HepG2 (cell line): ENCODE data around the gene KCNIP4. TPM values are rescaled to one million over a fixed set of nuclear protein-coding genes. Genes with fewer than 3 reads are reported as not detected.

Experiments
- ATAC-seq: fragments of 200-7000 bp; cut with Tn5 transposase; 3 replicates; pipeline ENCODE4 v1.9.1; 2020; ENCODE audit warnings: mild to moderate bottlenecking, moderate library complexity
- BruUV-seq: library from RNA; stranded (reverse); fragments of 400-500 nt; replicated peaks from 2 replicates; lab custom pipeline; 2021; lab: Mats Ljungman, UMichigan
- CTCF ChIA-PET: fragments of 300-600 bp; formaldehyde crosslinking; extraction: SDS; loops from one replicate; lab custom pipeline; 2021; ENCODE audit warnings: low total read pairs, inconsistent platforms, low intra/inter-chr PET ratio; lab: Yijun Ruan, JAX
- POLR2A ChIA-PET: fragments of 350-600 bp; sonication (Branson Sonifier 250); formaldehyde crosslinking; loops from one replicate; lab custom pipeline; 2020; ENCODE audit warnings: antibody characterized with exemption, inconsistent platforms; lab: Yijun Ruan, JAX
- DNase-seq: peaks from one replicate; pipeline ENCODE4 v3.0.0-alpha.2; 2015; ENCODE audit warnings: low spot score
- FAIRE-seq: peaks from 3 replicates; lab custom pipeline; 2011; peaks lifted over from hg19 to GRCh38; lab: Jason Lieb, UNC
- H2AFZ ChIP-seq: one replicate; pipeline ENCODE4 v1.6.1; 2011; ENCODE audit warnings: low read length, inconsistent platforms
- H3K27ac ChIP-seq: fragments of 300-600 bp; 3 replicates; pipeline ENCODE4 v1.8.0; 2011; ENCODE audit warnings: mixed run types, mild to moderate bottlenecking, mixed read lengths, low read length, inconsistent platforms; ENCODE audit not compliant: insufficient read depth; ENCODE audit errors: extremely low read length
- H3K27me3 ChIP-seq, 2 experiments: fragments of 200-600 bp in 1 of 2; 2 replicates in 1 of 2; 3 replicates in 1 of 2; pipeline versions ENCODE4 v1.6.0 to v1.8.0; 2011; ENCODE audit warnings: low read length in 2 of 2, mild to moderate bottlenecking in 2 of 2, moderate library complexity in 2 of 2, inconsistent platforms in 1 of 2; ENCODE audit not compliant: insufficient read depth in 2 of 2, control insufficient read depth in 1 of 2
- H3K36me3 ChIP-seq, 2 experiments: fragments of 200-600 bp in 1 of 2; replicated peaks in 1 of 2; 2 replicates in 1 of 2; 3 replicates in 1 of 2; pipeline versions ENCODE4 v1.5.1 to v1.8.0; 2011; ENCODE audit warnings: low read length in 2 of 2, inconsistent platforms in 1 of 2; ENCODE audit not compliant: insufficient read depth in 2 of 2, control insufficient read depth in 1 of 2
- H3K4me1 ChIP-seq: 2 replicates; pipeline ENCODE4 v1.5.1; 2012; ENCODE audit warnings: low read length, inconsistent platforms; ENCODE audit not compliant: insufficient read depth
- H3K4me2 ChIP-seq: 2 replicates; pipeline ENCODE4 v1.6.0; 2011; ENCODE audit warnings: low read depth, low read length, inconsistent platforms
- H3K4me3 ChIP-seq, 3 experiments: fragments of 200-600 bp in 1 of 3; sonication (generic), shearing (Covaris generic) in 1 of 3; replicated peaks in 1 of 3; 2 replicates each; pipeline ENCODE4 v1.5.1; 2011 to 2016; ENCODE audit warnings: low read length in 3 of 3, inconsistent platforms in 2 of 3, low read depth in 2 of 3, mild to moderate bottlenecking in 2 of 3, control low read depth in 1 of 3, mixed read lengths in 1 of 3; ENCODE audit not compliant: insufficient read depth in 1 of 3
- H3K79me2 ChIP-seq: one replicate; pipeline ENCODE4 v1.6.1; 2011; ENCODE audit warnings: low read length, inconsistent platforms; ENCODE audit not compliant: insufficient read depth
- H3K9ac ChIP-seq: 2 replicates; pipeline ENCODE4 v1.6.0; 2011; ENCODE audit warnings: mild to moderate bottlenecking, low read depth, low read length, inconsistent platforms; ENCODE audit not compliant: insufficient read depth
- H3K9me3 ChIP-seq: 2 replicates; pipeline ENCODE4 v1.5.1; 2012; ENCODE audit warnings: mild to moderate bottlenecking, low read length
- H4K20me1 ChIP-seq: 2 replicates; pipeline ENCODE4 v1.6.0; 2011; ENCODE audit warnings: inconsistent platforms, mild to moderate bottlenecking, low read length, moderate library complexity; ENCODE audit not compliant: insufficient read depth
- ESRRA ChIP-seq: sonication (generic); formaldehyde crosslinking; IDR thresholded peaks from 2 replicates; pipeline ENCODE4 v1.5.1; 2020; ENCODE audit warnings: mild to moderate bottlenecking, low read depth, missing genetic modification reagents
- MATR3 ChIP-seq: sonication (generic); formaldehyde crosslinking; IDR thresholded peaks from 2 replicates; pipeline ENCODE4 v1.4.0; 2020; ENCODE audit warnings: missing genetic modification reagents
- NRL ChIP-seq: sonication (generic); formaldehyde crosslinking; IDR thresholded peaks from 2 replicates; pipeline ENCODE4 v1.5.0; 2020; ENCODE audit warnings: missing genetic modification reagents, mild to moderate bottlenecking, moderate library complexity, borderline replicate concordance
- PCBP2 ChIP-seq: fragments of 200-400 bp; formaldehyde crosslinking; optimal IDR thresholded peaks from 2 replicates; pipeline ENCODE3; 2018; ENCODE audit warnings: low read length, low read depth; ENCODE audit not compliant: poor library complexity, severe bottlenecking
- RFXANK ChIP-seq: IDR thresholded peaks from 2 replicates; pipeline ENCODE4 v1.6.1; 2016
- TMF1 ChIP-seq: sonication (generic); formaldehyde crosslinking; IDR thresholded peaks from 2 replicates; pipeline ENCODE4 v1.8.1; 2022; ENCODE audit warnings: low read depth, missing genetic modification reagents
- TRIM24 ChIP-seq: sonication (generic); formaldehyde crosslinking; IDR thresholded peaks from 2 replicates; pipeline ENCODE4 v1.8.0; 2022; ENCODE audit warnings: mild to moderate bottlenecking, missing genetic modification reagents
- ZNF326 ChIP-seq: sonication (generic); formaldehyde crosslinking; IDR thresholded peaks from 2 replicates; pipeline ENCODE4 v1.4.0; 2020; ENCODE audit warnings: missing genetic modification reagents, borderline replicate concordance
- ZNF570 ChIP-seq: sonication (generic); formaldehyde crosslinking; IDR thresholded peaks from 2 replicates; pipeline ENCODE4 v1.4.0; 2020; ENCODE audit warnings: mild to moderate bottlenecking, missing genetic modification reagents, borderline replicate concordance
- in situ Hi-C: cut with HindIII; loops from 2 replicates; pipeline ENCODE4 v1.10.0; 2017; ENCODE audit warnings: low pct_unique_long_range_greater_than_20kb; ENCODE audit not compliant: extremely low pct_ligation_motif_present
- intact Hi-C: fragments of 100-400 bp; cut with micrococcal nuclease; formaldehyde crosslinking; loops from one replicate; pipeline ENCODE4 v1.10.0; 2022; ENCODE audit not compliant: unreplicated experiment
- polyA plus RNA-seq, 8 experiments: library from polyadenylated mRNA; depleted of rRNA in 3 of 8; stranded (reverse) in 7 of 8; unstranded in 1 of 8; fragments of >200 nt; fragmentation: Illumina TruSeq in 4 of 8; extraction: Trizol in 4 of 8; gene quantifications; 2 replicates each; pipeline versions ENCODE4 v1.2.1 to v1.2.3, GENCODE V29; 2011 to 2016; ENCODE audit warnings: low read depth in 4 of 8, missing spikeins in 1 of 8, mixed read lengths in 1 of 8; ENCODE audit not compliant: insufficient read depth in 1 of 8
- total RNA-seq, 5 experiments: library from RNA; depleted of rRNA; stranded (reverse); fragments of >200 nt; fragmentation: Illumina TruSeq; extraction: Trizol; gene quantifications; 2 replicates each; pipeline ENCODE4 v1.2.3, GENCODE V29; 2016; ENCODE audit warnings: low read depth in 1 of 5
- TF ChIP-seq, protein P1 (sequence below): sonication (generic); formaldehyde crosslinking; IDR thresholded peaks from 2 replicates; pipeline ENCODE4 v1.8.1; 2023; ENCODE audit warnings: missing genetic modification reagents, inconsistent platforms, borderline replicate concordance
- TF ChIP-seq, protein P2 (sequence below): sonication (generic); formaldehyde crosslinking; IDR thresholded peaks from 2 replicates; pipeline ENCODE4 v1.4.0; 2020; ENCODE audit warnings: mild to moderate bottlenecking, missing genetic modification reagents, borderline replicate concordance

Gene KCNIP4
- total and polyA plus RNA-seq, 2 of the 13 experiments (the other 11 are each of a cell fraction or from before 2014, with no cell fraction given), result 0.09 TPM; not detected in 1

DNA sequence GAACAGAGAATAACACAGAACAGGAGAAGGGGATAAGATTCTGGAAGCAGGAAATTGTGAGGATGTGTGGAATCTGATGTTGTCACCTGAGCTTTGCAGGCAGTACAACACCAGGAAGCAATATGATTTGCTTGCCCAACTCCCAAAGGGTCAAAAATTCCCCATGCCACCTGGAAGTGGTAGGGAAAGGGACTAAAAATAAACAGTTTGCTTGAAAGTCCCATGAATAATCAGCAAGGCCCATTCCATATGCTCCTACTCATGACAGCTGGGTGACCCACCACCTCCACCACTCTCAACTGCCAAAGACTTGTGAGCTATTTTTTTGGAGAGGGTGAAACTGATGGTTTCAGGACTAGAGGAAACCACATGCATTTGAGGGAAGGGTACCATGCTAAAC, 168.4 kb downstream of the KCNIP4 start:
- Histone ChIP-seq H3K27me3 (no peaks in the 10 kb centered on the region; a peak in 1 of 5 replicates), H3K9ac (no peak overlapping the region), H3K4me2 (no peak overlapping the region), H2AFZ (no peak overlapping the region), H3K4me1 (peaks cover 10% of the 10 kb centered on the region), H3K4me3 (no peak overlapping the region), H3K9me3 (peaks cover 5% of the 10 kb centered on the region; the same call in 1 of the 2 replicates), H3K36me3 (no peaks in the 10 kb centered on the region), H3K27ac (no peak overlapping the region), H3K79me2 (no peaks in the 10 kb centered on the region), H4K20me1 (no peaks in the 10 kb centered on the region)
- intact Hi-C loops (loop anchor here (10.0 kb wide), 1 partner anchor 475 kb away; no protein-coding TSS in a partner anchor), in situ Hi-C loops (loop anchor here (10.0 kb wide), 1 partner anchor 915 kb away; the partner anchor contains the start of gene GBA3)
- no peak for FAIRE-seq
- TF ChIP-seq RFXANK (CRISPR knock-in tag) (no peak), PCBP2 (no peak), MATR3 (CRISPR knock-in tag) (no peak), TMF1 (no peak), ESRRA (CRISPR knock-in tag) (no peak), NRL (CRISPR knock-in tag) (no peak), ZNF570 (CRISPR knock-in tag) (no peak), ZNF326 (CRISPR knock-in tag) (no peak), TRIM24 (CRISPR knock-in tag) (no peak)
- TF ChIP-seq, protein P1, sequence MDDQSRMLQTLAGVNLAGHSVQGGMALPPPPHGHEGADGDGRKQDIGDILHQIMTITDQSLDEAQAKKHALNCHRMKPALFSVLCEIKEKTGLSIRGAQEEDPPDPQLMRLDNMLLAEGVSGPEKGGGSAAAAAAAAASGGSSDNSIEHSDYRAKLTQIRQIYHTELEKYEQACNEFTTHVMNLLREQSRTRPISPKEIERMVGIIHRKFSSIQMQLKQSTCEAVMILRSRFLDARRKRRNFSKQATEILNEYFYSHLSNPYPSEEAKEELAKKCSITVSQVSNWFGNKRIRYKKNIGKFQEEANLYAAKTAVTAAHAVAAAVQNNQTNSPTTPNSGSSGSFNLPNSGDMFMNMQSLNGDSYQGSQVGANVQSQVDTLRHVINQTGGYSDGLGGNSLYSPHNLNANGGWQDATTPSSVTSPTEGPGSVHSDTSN, result no peak
- TF ChIP-seq, protein P2, sequence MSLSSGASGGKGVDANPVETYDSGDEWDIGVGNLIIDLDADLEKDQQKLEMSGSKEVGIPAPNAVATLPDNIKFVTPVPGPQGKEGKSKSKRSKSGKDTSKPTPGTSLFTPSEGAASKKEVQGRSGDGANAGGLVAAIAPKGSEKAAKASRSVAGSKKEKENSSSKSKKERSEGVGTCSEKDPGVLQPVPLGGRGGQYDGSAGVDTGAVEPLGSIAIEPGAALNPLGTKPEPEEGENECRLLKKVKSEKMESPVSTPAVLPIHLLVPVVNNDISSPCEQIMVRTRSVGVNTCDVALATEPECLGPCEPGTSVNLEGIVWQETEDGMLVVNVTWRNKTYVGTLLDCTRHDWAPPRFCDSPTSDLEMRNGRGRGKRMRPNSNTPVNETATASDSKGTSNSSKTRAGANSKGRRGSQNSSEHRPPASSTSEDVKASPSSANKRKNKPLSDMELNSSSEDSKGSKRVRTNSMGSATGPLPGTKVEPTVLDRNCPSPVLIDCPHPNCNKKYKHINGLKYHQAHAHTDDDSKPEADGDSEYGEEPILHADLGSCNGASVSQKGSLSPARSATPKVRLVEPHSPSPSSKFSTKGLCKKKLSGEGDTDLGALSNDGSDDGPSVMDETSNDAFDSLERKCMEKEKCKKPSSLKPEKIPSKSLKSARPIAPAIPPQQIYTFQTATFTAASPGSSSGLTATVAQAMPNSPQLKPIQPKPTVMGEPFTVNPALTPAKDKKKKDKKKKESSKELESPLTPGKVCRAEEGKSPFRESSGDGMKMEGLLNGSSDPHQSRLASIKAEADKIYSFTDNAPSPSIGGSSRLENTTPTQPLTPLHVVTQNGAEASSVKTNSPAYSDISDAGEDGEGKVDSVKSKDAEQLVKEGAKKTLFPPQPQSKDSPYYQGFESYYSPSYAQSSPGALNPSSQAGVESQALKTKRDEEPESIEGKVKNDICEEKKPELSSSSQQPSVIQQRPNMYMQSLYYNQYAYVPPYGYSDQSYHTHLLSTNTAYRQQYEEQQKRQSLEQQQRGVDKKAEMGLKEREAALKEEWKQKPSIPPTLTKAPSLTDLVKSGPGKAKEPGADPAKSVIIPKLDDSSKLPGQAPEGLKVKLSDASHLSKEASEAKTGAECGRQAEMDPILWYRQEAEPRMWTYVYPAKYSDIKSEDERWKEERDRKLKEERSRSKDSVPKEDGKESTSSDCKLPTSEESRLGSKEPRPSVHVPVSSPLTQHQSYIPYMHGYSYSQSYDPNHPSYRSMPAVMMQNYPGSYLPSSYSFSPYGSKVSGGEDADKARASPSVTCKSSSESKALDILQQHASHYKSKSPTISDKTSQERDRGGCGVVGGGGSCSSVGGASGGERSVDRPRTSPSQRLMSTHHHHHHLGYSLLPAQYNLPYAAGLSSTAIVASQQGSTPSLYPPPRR (CRISPR knock-in tag), result no peak
- no peak for ATAC-seq
- no TSS peak for BruUV-seq
- POLR2A ChIA-PET, result no interaction called here
- CTCF ChIA-PET, result no interaction called here
- no peak for DNase-seq
